Measurements from ENCODE around the gene KLHDC9.

The KLHDC9 gene

GRCh38 chr1:161077426-161077825 is 20.7 kb upstream of the KLHDC9 start:
- no peak for DNase-seq

GRCh38 chr1:161079436-161080110 is 18.6 kb upstream of the KLHDC9 start:
- no peak for DNase-seq

GRCh38 chr1:161080441-161081405 is 17.4 kb upstream of the KLHDC9 start:
- DNase-seq: no peak

- no peak for DNase-seq
These were observed 16.6 kb upstream of the KLHDC9 start for GRCh38 chr1:161081519-161081918.

- no peak for DNase-seq
These were observed 15.7 kb upstream of the KLHDC9 start for GRCh38 chr1:161082483-161082882.

- DNase-seq: no peak
These were observed 15.0 kb upstream of the KLHDC9 start for GRCh38 chr1:161082996-161083747.

GRCh38 chr1:161083748-161084596 is 14.2 kb upstream of the KLHDC9 start:
- no peak for DNase-seq

GRCh38 chr1:161084597-161084988 is 13.6 kb upstream of the KLHDC9 start:
- DNase-seq: no peak

GRCh38 chr1:161085165-161085564 is 13.0 kb upstream of the KLHDC9 start:
- no peak for DNase-seq

GRCh38 chr1:161086457-161086856 is 11.7 kb upstream of the KLHDC9 start:
- no peak for DNase-seq

GRCh38 chr1:161088587-161089110 is 9.5 kb upstream of the KLHDC9 start:
- no peak for DNase-seq

GRCh38 chr1:161089251-161089924 is 8.8 kb upstream of the KLHDC9 start, which contains the start of gene NECTIN4:
TSS of gene NECTIN4 (minus strand) at chr1:161089558. CDS start at chr1:161089296, 262 bp downstream.
- DNase-seq: no peak

GRCh38 chr1:161089938-161090337 is 8.2 kb upstream of the KLHDC9 start:
- no peak for DNase-seq

GRCh38 chr1:161090617-161091016 is 7.5 kb upstream of the KLHDC9 start:
- no peak for DNase-seq

GRCh38 chr1:161091093-161091492 is 7.1 kb upstream of the KLHDC9 start:
- no peak for DNase-seq

- no peak for DNase-seq
These were observed 6.2 kb upstream of the KLHDC9 start for GRCh38 chr1:161091796-161092507.

GRCh38 chr1:161092621-161093028 is 5.5 kb upstream of the KLHDC9 start:
- DNase-seq: peak; percentile 68

GRCh38 chr1:161094481-161094880 is 3.7 kb upstream of the KLHDC9 start:
- no peak for DNase-seq

- no peak for DNase-seq
These were observed 2.9 kb upstream of the KLHDC9 start for GRCh38 chr1:161095230-161095629.

GRCh38 chr1:161096015-161096414 is 2.1 kb upstream of the KLHDC9 start:
- no peak for DNase-seq

GRCh38 chr1:161096530-161096929 is 1.6 kb upstream of the KLHDC9 start:
- DNase-seq: no peak

All from stimulated activated CD4-positive, alpha-beta T cell treated with anti-CD3 and anti-CD28 coated beads, Interleukin-1b, Interleukin-23, amount 100 ng/mL, for 48 hours (primary cell).